GM12873 (cell line): Measurements from ENCODE around the gene OR2AP1.

Source experiments
- CTCF ChIP-seq: IDR thresholded peaks from 2 replicates; pipeline ENCODE4 v1.5.1; 2012; ENCODE audit warnings: low read depth, mild to moderate bottlenecking, moderate library complexity, low read length, control low read depth; ENCODE audit not compliant: insufficient read depth; ENCODE audit errors: missing control alignments

Gene OR2AP1

GRCh38 chr12:55610598-55610997 lies 38.3 kb downstream of the OR2AP1 start:
- TF ChIP-seq CTCF: no peak

GRCh38 chr12:55612646-55613045 lies 40.4 kb downstream of the OR2AP1 start:
- TF ChIP-seq CTCF: no peak

- TF ChIP-seq CTCF: no peak
These were observed 42.5 kb downstream of the OR2AP1 start for GRCh38 chr12:55614764-55615163.

- TF ChIP-seq CTCF: peak; percentile 70
These were observed 47.3 kb downstream of the OR2AP1 start for GRCh38 chr12:55619354-55620138.

- no peak for TF ChIP-seq CTCF
These were observed 51.8 kb downstream of the OR2AP1 start for GRCh38 chr12:55624056-55624455.
